HFFc6 (cell line): ENCODE data around the gene PRKD1. TPM values are rescaled to one million over a fixed set of nuclear protein-coding genes. Genes with fewer than 3 reads are reported as not detected.

ENCODE experiments used
- DNase-seq: peaks from one replicate; pipeline ENCODE4 v3.0.0-alpha.2; 2018
- H3K27ac Mint-ChIP-seq: 2 replicates; pipeline ENCODE4 v1.8.0; 2020; ENCODE audit warnings: mild to moderate bottlenecking, mixed read lengths
- H3K27me3 Mint-ChIP-seq: 2 replicates; pipeline ENCODE4 v1.8.0; 2021; ENCODE audit warnings: mild to moderate bottlenecking, moderate library complexity, mixed read lengths; ENCODE audit not compliant: insufficient read depth
- H3K36me3 Mint-ChIP-seq: 2 replicates; pipeline ENCODE4 v1.8.0; 2021; ENCODE audit warnings: low read depth, mixed read lengths
- H3K4me1 Mint-ChIP-seq: 2 replicates; pipeline ENCODE4 v1.8.0; 2020; ENCODE audit warnings: low read depth, mixed read lengths
- H3K4me3 Mint-ChIP-seq: 2 replicates; pipeline ENCODE4 v1.8.0; 2020; ENCODE audit warnings: mild to moderate bottlenecking, moderate library complexity, mixed read lengths
- H3K9me3 Mint-ChIP-seq: 2 replicates; pipeline ENCODE4 v1.8.0; 2020; ENCODE audit warnings: mild to moderate bottlenecking, mixed read lengths
- CTCF ChIP-seq: fragments of 200-600 bp; sonication (generic); IDR thresholded peaks from 2 replicates; pipeline ENCODE4 v1.5.0; 2021; ENCODE audit warnings: antibody characterized with exemption, mild to moderate bottlenecking
- total RNA-seq, 6 experiments: library from RNA; stranded (reverse); fragmentation: NEBNext Ultra II Directional; extraction: Animal tissue kit (Norgen Biotek cat#: 25700); gene quantifications; 2 replicates in 1 of 6; 3 replicates in 5 of 6; pipeline ENCODE4 v1.2.3, GENCODE V29; 2021

The PRKD1 gene
- total RNA-seq, 6 experiments from 2014 or later, result 19.1 to 23.9 (median 21.7) TPM

DNA sequence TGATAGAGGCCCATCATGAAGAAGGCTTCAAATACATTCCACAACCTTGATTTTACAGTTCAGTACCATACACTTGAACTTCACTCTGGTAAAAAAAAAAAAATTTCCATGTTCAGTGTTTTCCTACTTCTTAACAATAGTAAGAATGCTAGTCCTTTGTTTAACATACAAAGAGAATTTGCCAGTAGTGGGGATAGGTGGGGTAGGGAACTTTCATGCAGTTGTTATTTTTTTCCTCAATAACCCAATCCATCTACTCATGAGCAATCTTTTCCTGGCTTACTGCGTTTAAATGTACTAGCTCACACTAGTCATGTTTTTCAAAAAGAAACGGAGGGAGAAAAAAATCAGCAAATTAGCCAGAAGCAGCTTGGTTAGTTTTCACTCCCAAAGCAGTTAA lies 206.1 kb downstream of the PRKD1 start:
- DNase-seq, result no peak
- H3K9me3 Mint-ChIP-seq, result no peaks in the 10 kb centered on the region
- H3K36me3 Mint-ChIP-seq, result peaks cover 7% of the 10 kb centered on the region
- TF ChIP-seq CTCF, result no peak
- no peak overlapping the region for H3K27ac Mint-ChIP-seq
- peaks cover 45% of the 10 kb centered on the region for H3K4me1 Mint-ChIP-seq
- no peaks in the 10 kb centered on the region; the same call in 1 of the 2 replicates for H3K27me3 Mint-ChIP-seq
- no peak overlapping the region for H3K4me3 Mint-ChIP-seq

DNA sequence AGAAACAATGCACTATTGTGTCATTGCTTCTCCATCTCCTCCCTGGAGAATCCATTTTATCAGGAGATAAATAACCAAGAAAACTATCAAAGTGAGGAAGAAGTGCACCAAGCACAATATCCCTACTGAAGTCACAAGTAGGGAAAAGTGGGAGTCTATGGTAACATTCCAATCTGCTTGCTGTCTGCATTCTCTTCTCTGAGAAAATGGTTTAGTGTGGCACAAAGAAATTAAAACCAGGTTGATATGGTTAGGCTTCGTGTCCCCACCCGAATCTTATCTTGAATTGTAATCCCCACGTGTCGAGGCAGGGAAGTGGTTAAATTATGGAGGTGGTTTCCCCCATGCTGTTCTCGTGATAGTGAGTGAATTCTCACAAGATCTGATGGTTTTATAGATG lies 209.7 kb downstream of the PRKD1 start:
- Mint-ChIP-seq H3K27me3 (no peaks in the 10 kb centered on the region), H3K36me3 (peaks cover 15% of the 10 kb centered on the region; the same call in 1 of the 2 replicates), H3K27ac (no peak overlapping the region), H3K9me3 (no peaks in the 10 kb centered on the region), H3K4me3 (no peak overlapping the region), H3K4me1 (peaks cover 30% of the 10 kb centered on the region)
- TF ChIP-seq CTCF, result no peak
- no peak for DNase-seq

GRCh38 chr14:29716150-29716549 lies 211.5 kb downstream of the PRKD1 start:
- H3K9me3 Mint-ChIP-seq, result no peaks in the 10 kb centered on the region
- H3K36me3 Mint-ChIP-seq, result peaks cover 15% of the 10 kb centered on the region; the same call in 1 of the 2 replicates
- H3K4me1 Mint-ChIP-seq, result peaks cover 24% of the 10 kb centered on the region
- no peak for TF ChIP-seq CTCF
- no peak overlapping the region for H3K4me3 Mint-ChIP-seq
- no peak overlapping the region for H3K27ac Mint-ChIP-seq
- no peak for DNase-seq
- H3K27me3 Mint-ChIP-seq, result no peaks in the 10 kb centered on the region

DNA sequence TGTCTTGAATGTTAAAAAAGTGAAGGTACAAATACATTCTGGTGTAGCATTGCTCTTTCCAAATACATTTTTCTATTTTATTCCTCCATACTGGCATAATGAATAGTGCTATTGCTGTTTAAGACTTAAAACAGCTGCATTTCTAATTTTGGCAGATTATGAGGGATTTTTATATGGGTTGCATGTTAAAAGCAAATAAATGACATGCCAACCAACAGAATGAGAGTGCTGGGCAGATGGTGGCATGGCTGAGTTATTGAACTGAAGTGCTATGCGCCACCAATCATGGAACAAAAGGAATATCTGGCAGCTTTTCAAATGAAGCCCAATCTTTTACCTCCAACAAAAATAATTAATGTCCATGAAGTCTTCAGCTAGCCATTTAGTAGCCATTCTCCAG lies 215.0 kb downstream of the PRKD1 start:
- no peak for DNase-seq
- H3K4me3 Mint-ChIP-seq, result no peak overlapping the region
- H3K36me3 Mint-ChIP-seq, result 0 out of 2 replicates have a peak, but pooled peaks cover 8% of the 10 kb centered on the region
- H3K9me3 Mint-ChIP-seq, result no peaks in the 10 kb centered on the region
- TF ChIP-seq CTCF, result no peak
- no peak overlapping the region for H3K27ac Mint-ChIP-seq
- no peaks in the 10 kb centered on the region for H3K27me3 Mint-ChIP-seq
- H3K4me1 Mint-ChIP-seq, result peaks cover 15% of the 10 kb centered on the region

DNA sequence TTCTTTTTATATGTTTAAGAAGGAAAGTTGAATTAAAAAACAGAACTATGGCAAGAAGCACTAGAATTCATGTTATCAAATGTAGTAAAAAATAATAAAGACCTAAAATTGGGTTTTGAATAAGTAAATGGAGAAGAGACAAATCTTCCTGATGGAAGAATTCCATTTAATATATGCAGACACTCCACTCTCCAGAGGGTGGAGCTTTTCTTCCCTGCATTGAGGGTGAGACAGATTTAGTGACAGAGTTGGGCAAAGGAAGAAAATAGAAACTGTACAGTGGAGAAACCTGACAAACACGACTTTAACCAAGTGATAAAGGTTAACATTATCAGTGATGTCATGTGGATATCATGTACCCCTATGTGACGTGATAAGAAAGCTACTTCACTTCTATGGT lies 217.6 kb downstream of the PRKD1 start:
- TF ChIP-seq CTCF, result peak; percentile 58
- Mint-ChIP-seq H3K4me3 (no peak overlapping the region), H3K27me3 (no peaks in the 10 kb centered on the region), H3K4me1 (no peaks in the 10 kb centered on the region; the same call in 1 of the 2 replicates), H3K9me3 (no peaks in the 10 kb centered on the region), H3K27ac (no peak overlapping the region), H3K36me3 (0 out of 2 replicates have a peak, but pooled peaks cover 8% of the 10 kb centered on the region)
- DNase-seq, result no peak

GRCh38 chr14:29709490-29709889 lies 218.2 kb downstream of the PRKD1 start:
- Mint-ChIP-seq H3K27me3 (no peaks in the 10 kb centered on the region), H3K27ac (no peak overlapping the region), H3K4me3 (no peak overlapping the region), H3K9me3 (no peaks in the 10 kb centered on the region), H3K36me3 (0 out of 2 replicates have a peak, but pooled peaks cover 5% of the 10 kb centered on the region), H3K4me1 (no peaks in the 10 kb centered on the region; the same call in 1 of the 2 replicates)
- DNase-seq, result no peak
- no peak for TF ChIP-seq CTCF
